H9 (cell line): ENCODE data around the gene TBC1D22A. TPM values are rescaled to one million over a fixed set of nuclear protein-coding genes. Genes with fewer than 3 reads are reported as not detected.

Experiments
- DNase-seq: peaks from one replicate; pipeline ENCODE4 v3.0.0-alpha.2; 2017
- H2AFZ ChIP-seq: one replicate; pipeline ENCODE4 v1.6.1; 2013; ENCODE audit warnings: mild to moderate bottlenecking, low read length, control low read depth, moderate library complexity
- H2AK5ac ChIP-seq: 2 replicates; pipeline ENCODE4 v1.6.1; 2013; ENCODE audit warnings: low read length, control low read depth, mixed read lengths; ENCODE audit not compliant: insufficient read length
- H2BK120ac ChIP-seq: one replicate; pipeline ENCODE4 v1.6.1; 2013; ENCODE audit warnings: low read depth, mild to moderate bottlenecking, low read length, control low read depth, inconsistent platforms; ENCODE audit not compliant: poor library complexity, severe bottlenecking
- H2BK12ac ChIP-seq: 2 replicates; pipeline ENCODE4 v1.6.1; 2013; ENCODE audit warnings: low read length, control low read depth, mixed read lengths, low read depth; ENCODE audit not compliant: insufficient read length
- H2BK15ac ChIP-seq: 2 replicates; pipeline ENCODE4 v1.6.1; 2013; ENCODE audit warnings: low read depth, low read length, control low read depth
- H2BK20ac ChIP-seq: one replicate; pipeline ENCODE4 v1.6.1; 2013; ENCODE audit warnings: low read depth, mild to moderate bottlenecking, low read length, control low read depth, inconsistent platforms; ENCODE audit not compliant: poor library complexity, severe bottlenecking
- H2BK5ac ChIP-seq: 2 replicates; pipeline ENCODE4 v1.6.1; 2013; ENCODE audit warnings: low read length, control low read depth, mixed read lengths; ENCODE audit not compliant: insufficient read length
- H3K14ac ChIP-seq: 2 replicates; pipeline ENCODE4 v1.6.1; 2013; ENCODE audit warnings: low read length, control low read depth; ENCODE audit not compliant: insufficient read depth
- H3K18ac ChIP-seq: 2 replicates; pipeline ENCODE4 v1.6.1; 2013; ENCODE audit warnings: low read depth, mild to moderate bottlenecking, mixed read lengths, low read length, control low read depth; ENCODE audit not compliant: insufficient read length
- H3K23ac ChIP-seq: 2 replicates; pipeline ENCODE4 v1.6.1; 2013; ENCODE audit warnings: low read length, control low read depth, mixed read lengths, low read depth; ENCODE audit not compliant: insufficient read length
- H3K23me2 ChIP-seq: 2 replicates; pipeline ENCODE4 v1.6.1; 2013; ENCODE audit warnings: low read depth, mild to moderate bottlenecking, mixed read lengths, low read length, control low read depth; ENCODE audit not compliant: insufficient read length, poor library complexity, severe bottlenecking
- H3K27ac ChIP-seq: 2 replicates; pipeline ENCODE4 v1.5.1; 2013; ENCODE audit warnings: low read length, control low read depth, mixed read lengths, low read depth; ENCODE audit not compliant: insufficient read length
- H3K27me3 ChIP-seq: 2 replicates; pipeline ENCODE4 v1.6.1; 2013; ENCODE audit warnings: low read length, control low read depth, inconsistent platforms; ENCODE audit not compliant: insufficient read depth
- H3K4ac ChIP-seq: 2 replicates; pipeline ENCODE4 v1.6.1; 2013; ENCODE audit warnings: low read depth, mild to moderate bottlenecking, control low read depth, inconsistent platforms, low read length, moderate library complexity
- H3K4me1 ChIP-seq: 2 replicates; pipeline ENCODE4 v1.6.1; 2013; ENCODE audit warnings: low read length, control low read depth, inconsistent platforms; ENCODE audit not compliant: insufficient read depth
- H3K4me2 ChIP-seq: 2 replicates; pipeline ENCODE4 v1.6.1; 2013; ENCODE audit warnings: low read length, control low read depth, mixed read lengths; ENCODE audit not compliant: insufficient read length, insufficient read depth
- H3K56ac ChIP-seq: 2 replicates; pipeline ENCODE4 v1.6.1; 2013; ENCODE audit warnings: low read depth, mild to moderate bottlenecking, mixed read lengths, low read length, control low read depth; ENCODE audit not compliant: insufficient read length
- H3K79me1 ChIP-seq: 2 replicates; pipeline ENCODE4 v1.6.1; 2013; ENCODE audit warnings: low read depth, mild to moderate bottlenecking, moderate library complexity, low read length, control low read depth, inconsistent platforms; ENCODE audit not compliant: insufficient read depth, poor library complexity, severe bottlenecking
- H3K79me2 ChIP-seq: 2 replicates; pipeline ENCODE4 v1.6.1; 2013; ENCODE audit warnings: low read length, control low read depth, inconsistent platforms; ENCODE audit not compliant: insufficient read depth
- H3K9ac ChIP-seq: 2 replicates; pipeline ENCODE4 v1.6.1; 2013; ENCODE audit warnings: low read length, control low read depth, mixed read lengths; ENCODE audit not compliant: insufficient read length; ENCODE audit errors: extremely low read depth
- H3K9me3 ChIP-seq: one replicate; pipeline ENCODE4 v1.6.1; 2013; ENCODE audit warnings: low read depth, low read length, inconsistent platforms; ENCODE audit not compliant: control insufficient read depth
- H3T11ph ChIP-seq: one replicate; pipeline ENCODE4 v1.6.1; 2013; ENCODE audit warnings: mild to moderate bottlenecking, low read length, control low read depth, inconsistent platforms
- H4K20me1 ChIP-seq: one replicate; pipeline ENCODE4 v1.6.1; 2013; ENCODE audit not compliant: control insufficient read depth, insufficient read length, insufficient read depth
- H4K5ac ChIP-seq: 2 replicates; pipeline ENCODE4 v1.6.1; 2013; ENCODE audit warnings: low read depth, mild to moderate bottlenecking, mixed read lengths, low read length, control low read depth; ENCODE audit not compliant: insufficient read length
- H4K8ac ChIP-seq: replicated peaks from 2 replicates; pipeline ENCODE4 v1.6.1; 2013; ENCODE audit warnings: low read length, control low read depth, mixed read lengths, low read depth; ENCODE audit not compliant: insufficient read length
- H4K91ac ChIP-seq: 2 replicates; pipeline ENCODE4 v1.6.1; 2013; ENCODE audit warnings: low read depth, mild to moderate bottlenecking, moderate library complexity, mixed read lengths, low read length, control low read depth; ENCODE audit not compliant: insufficient read length
- H3K27ac Mint-ChIP-seq, 3 experiments: 2 replicates in 2 of 3; 3 replicates in 1 of 3; pipeline ENCODE4 v1.8.0; 2020 to 2021; ENCODE audit warnings: mixed read lengths in 3 of 3, mild to moderate bottlenecking in 1 of 3, moderate library complexity in 1 of 3
- H3K27me3 Mint-ChIP-seq: 2 replicates; pipeline ENCODE4 v1.8.0; 2021; ENCODE audit warnings: low read depth, mild to moderate bottlenecking, moderate library complexity, mixed read lengths
- H3K36me3 Mint-ChIP-seq, 3 experiments: 2 replicates in 2 of 3; 3 replicates in 1 of 3; pipeline ENCODE4 v1.8.0; 2020 to 2021; ENCODE audit warnings: low read depth in 3 of 3, mixed read lengths in 3 of 3; ENCODE audit not compliant: insufficient read depth in 1 of 3
- H3K4me1 Mint-ChIP-seq, 2 experiments: 2 replicates each; pipeline ENCODE4 v1.8.0; 2020; ENCODE audit warnings: mixed read lengths in 2 of 2
- H3K4me3 Mint-ChIP-seq, 2 experiments: 2 replicates in 1 of 2; 3 replicates in 1 of 2; pipeline ENCODE4 v1.8.0; 2020 to 2021; ENCODE audit warnings: mild to moderate bottlenecking in 2 of 2, mixed read lengths in 2 of 2, moderate library complexity in 1 of 2
- H3K9me3 Mint-ChIP-seq, 2 experiments: 2 replicates in 1 of 2; 3 replicates in 1 of 2; pipeline ENCODE4 v1.8.0; 2020; ENCODE audit warnings: mild to moderate bottlenecking in 2 of 2, mixed read lengths in 2 of 2, moderate library complexity in 1 of 2
- CTCF ChIP-seq: fragments of 200-600 bp; sonication (generic); conservative IDR thresholded peaks from 3 replicates; pipeline ENCODE4 v1.8.0; 2021; ENCODE audit warnings: antibody characterized with exemption, mild to moderate bottlenecking
- WGBS: extraction: QIAGEN DNeasy Blood & Tissue Kit; methylation state at CpG from one replicate; pipeline ENCODE4 v1.1.7; 2013; ENCODE audit warnings: missing lambda C conversion rate, low lambda C conversion rate, mixed read lengths; ENCODE audit not compliant: insufficient read length; ENCODE audit errors: extremely low coverage; 5-methylcytosine and 5-hydroxymethylcytosine counted together
- total RNA-seq: library from RNA; stranded (reverse); gene quantifications from 2 replicates; pipeline ENCODE4 v1.2.1, GENCODE V29; 2021

Gene TBC1D22A
- total RNA-seq, 1 experiment from 2014 or later, result 20.8 TPM

- Mint-ChIP-seq H3K27me3 (no peaks in the 10 kb centered on the region), H3K4me1 (peaks cover 2 to 4% of the 10 kb centered on the region in 2 experiments; a peak in 2 of 4 replicates)
- H3K23me2 ChIP-seq, result no peaks in the 10 kb centered on the region
These were observed 393.5 kb downstream of the TBC1D22A start for GRCh38 chr22:47155912-47156311.

More at GRCh38 chr22:47155912-47156311, 393.5 kb downstream of the TBC1D22A start:
- no peak overlapping the region for H4K5ac ChIP-seq
- no peak overlapping the region for H4K8ac ChIP-seq
- no peaks in the 10 kb centered on the region for H3K79me2 ChIP-seq
- H3K27ac ChIP-seq, result no peak overlapping the region
- H2AK5ac ChIP-seq, result no peak overlapping the region
- H2BK12ac ChIP-seq, result no peak overlapping the region
- Mint-ChIP-seq H3K36me3 (no peaks in the 10 kb centered on the region; a peak in 1 of 7 replicates), H3K4me3 (no peak overlapping the region), H3K9me3 (no peaks in the 10 kb centered on the region), H3K27ac (no peak overlapping the region)
- no peak overlapping the region for H3K4ac ChIP-seq
- WGBS, result no CpG with 5 or more reads among the region's 9 CpGs
- H4K20me1 ChIP-seq, result no peaks in the 10 kb centered on the region
- H2AFZ ChIP-seq, result no peak overlapping the region
- no peaks in the 10 kb centered on the region for H3K9me3 ChIP-seq
- H3K14ac ChIP-seq, result no peak overlapping the region
- no peak overlapping the region for H3K18ac ChIP-seq
- DNase-seq, result no peak
- H4K91ac ChIP-seq, result no peak overlapping the region
- no peak overlapping the region for H3T11ph ChIP-seq
- no peaks in the 10 kb centered on the region for H3K4me1 ChIP-seq
- no peak overlapping the region for H2BK120ac ChIP-seq
- no peak for TF ChIP-seq CTCF
- no peak overlapping the region for H2BK15ac ChIP-seq
- H3K23ac ChIP-seq, result no peak overlapping the region
- no peaks in the 10 kb centered on the region for H3K79me1 ChIP-seq
- no peak overlapping the region for H2BK5ac ChIP-seq
- H3K56ac ChIP-seq, result no peak overlapping the region
- no peak overlapping the region for H3K9ac ChIP-seq
- no peak overlapping the region for H2BK20ac ChIP-seq
- H3K4me2 ChIP-seq, result no peak overlapping the region
- no peaks in the 10 kb centered on the region for H3K27me3 ChIP-seq
